B cell (primary cell): Measurements from ENCODE around the gene TTC28.

Experiments used
- CTCF ChIP-seq: fragments of 200-600 bp; IDR thresholded peaks from one replicate; pipeline ENCODE4 v1.8.0; 2022; ENCODE audit warnings: antibody characterized with exemption, mild to moderate bottlenecking
- EZH2 ChIP-seq: IDR thresholded peaks from 2 replicates; pipeline ENCODE4 v1.6.1; 2012; ENCODE audit warnings: borderline replicate concordance, low read depth, mild to moderate bottlenecking, moderate library complexity, low read length; ENCODE audit not compliant: insufficient read depth, poor library complexity, severe bottlenecking

GRCh38 chr22:28188178-28188879 is 491.3 kb downstream of the TTC28 start:
- no peak for TF ChIP-seq CTCF
- no peak for TF ChIP-seq EZH2
